GM19025 (cell line): ENCODE results near the gene KBTBD8.

Source experiments
- ATAC-seq: cut with Tn5 transposase; IDR thresholded peaks from one replicate; pipeline ENCODE4 v1.9.1; 2021; ENCODE audit warnings: mild to moderate bottlenecking, low read depth, moderate library complexity; ENCODE audit not compliant: unreplicated experiment

KBTBD8 gene

DNA sequence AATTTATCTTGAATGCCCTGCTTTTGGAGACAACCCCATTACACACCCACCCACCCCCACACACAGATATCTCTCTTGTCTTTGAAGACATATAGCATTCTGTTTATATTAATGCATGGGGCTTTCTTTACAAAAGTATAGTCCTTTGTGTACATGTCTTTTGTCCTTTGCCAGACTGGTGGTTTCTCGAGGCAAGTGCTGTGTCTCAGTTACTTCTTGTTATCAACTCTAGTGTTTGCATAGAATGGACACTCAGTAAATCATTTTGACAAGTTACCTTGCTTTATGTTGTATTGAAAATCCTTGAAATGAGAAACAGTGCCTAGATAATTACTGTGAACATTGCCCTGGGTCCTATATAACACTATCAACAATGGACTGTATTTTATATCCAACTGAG, 33.9 kb downstream of the KBTBD8 start:
- ATAC-seq: no peak

DNA sequence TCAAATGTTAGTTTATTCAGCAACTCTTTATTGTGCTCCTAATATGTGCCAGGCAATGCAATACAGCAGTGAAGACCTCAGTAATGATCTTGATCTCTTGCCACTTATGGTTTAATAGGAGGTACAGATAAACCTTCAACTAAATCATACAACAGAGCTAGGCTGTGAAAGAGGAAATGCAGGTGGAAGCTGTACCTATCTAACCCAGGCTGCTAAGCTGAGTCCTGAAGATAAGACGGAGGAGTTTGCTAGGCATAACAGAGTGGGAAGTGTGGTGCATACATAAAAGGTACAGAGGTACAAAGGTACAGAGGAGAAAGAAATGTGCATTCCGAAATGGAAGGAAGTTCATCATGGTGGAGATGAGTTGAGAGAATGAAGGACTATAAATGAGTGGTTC, 35.0 kb downstream of the KBTBD8 start:
- ATAC-seq: no peak

DNA sequence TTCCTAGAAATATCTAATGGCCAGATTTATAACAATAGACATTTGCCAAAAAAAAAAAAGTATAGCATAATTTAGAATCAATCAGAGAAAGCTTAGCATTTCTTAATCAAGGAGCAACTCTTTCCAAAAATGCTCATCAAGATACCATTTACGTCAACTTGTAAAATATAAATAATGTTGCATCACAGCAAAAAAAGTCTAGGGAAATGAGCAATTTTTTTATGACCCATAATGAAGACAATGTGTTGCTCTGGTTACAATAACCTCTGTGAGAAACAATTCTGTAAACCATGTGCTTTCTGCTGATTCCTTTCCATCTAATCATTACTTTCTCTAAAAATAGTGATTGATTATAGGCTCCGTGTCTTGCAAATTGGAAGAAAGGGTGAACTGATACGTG, 36.3 kb downstream of the KBTBD8 start:
- ATAC-seq: no peak

DNA sequence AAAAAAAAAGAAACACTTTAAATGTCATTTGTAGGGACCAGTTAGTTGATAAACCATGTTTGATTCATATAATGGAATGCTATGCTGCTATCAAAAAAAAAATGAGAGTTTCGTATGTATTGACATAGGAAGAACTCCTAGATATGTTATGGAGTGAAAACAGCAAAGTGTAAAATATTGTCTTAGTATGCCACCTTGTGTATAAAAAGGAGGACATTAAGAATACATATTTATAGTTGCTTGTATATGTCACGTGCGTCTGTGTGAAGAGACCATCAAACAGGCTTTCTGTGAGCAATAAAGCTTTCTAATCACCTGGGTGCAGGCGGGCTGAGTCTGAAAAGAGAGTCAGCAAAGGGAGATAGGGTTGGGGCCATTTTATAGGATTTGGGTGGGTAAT, 39.5 kb downstream of the KBTBD8 start:
- no peak for ATAC-seq

DNA sequence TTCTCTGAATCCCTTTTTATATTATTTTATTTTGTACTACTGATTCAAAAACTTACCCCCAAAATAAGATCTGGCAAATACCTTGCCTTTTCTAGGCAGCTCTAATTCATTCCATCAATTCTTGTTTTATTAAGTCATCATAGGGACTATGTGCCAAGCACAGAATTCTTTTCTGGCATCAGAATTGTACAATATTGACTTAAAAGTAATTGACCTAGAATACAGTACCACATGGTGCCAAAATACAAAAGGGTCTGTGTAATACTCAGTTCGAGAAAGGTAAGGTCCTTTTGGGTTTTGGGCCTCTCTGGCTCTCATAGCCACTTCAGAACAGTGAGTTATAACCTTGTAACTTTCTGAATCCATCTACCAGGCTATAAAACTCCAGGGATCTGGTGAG, 46.2 kb downstream of the KBTBD8 start:
- no peak for ATAC-seq

DNA sequence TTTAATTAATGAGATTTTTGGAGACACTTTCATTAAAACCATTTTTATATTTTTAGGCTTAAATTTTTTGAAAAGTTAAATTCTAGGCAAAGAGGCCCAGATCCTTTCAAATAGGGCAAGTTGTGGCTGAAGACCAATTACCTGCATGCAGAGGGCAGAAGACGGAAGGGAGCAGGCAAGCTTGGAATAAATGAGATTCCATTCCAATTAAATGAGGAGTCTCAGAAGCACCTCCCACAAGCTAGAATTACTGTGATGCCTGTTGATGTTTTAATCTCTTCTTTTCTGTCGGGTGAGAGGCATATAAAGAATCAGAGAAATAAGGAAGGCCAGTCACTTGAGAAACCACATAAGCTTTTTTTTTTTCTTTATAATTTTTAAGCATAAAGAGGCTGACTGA, 46.8 kb downstream of the KBTBD8 start:
- no peak for ATAC-seq

DNA sequence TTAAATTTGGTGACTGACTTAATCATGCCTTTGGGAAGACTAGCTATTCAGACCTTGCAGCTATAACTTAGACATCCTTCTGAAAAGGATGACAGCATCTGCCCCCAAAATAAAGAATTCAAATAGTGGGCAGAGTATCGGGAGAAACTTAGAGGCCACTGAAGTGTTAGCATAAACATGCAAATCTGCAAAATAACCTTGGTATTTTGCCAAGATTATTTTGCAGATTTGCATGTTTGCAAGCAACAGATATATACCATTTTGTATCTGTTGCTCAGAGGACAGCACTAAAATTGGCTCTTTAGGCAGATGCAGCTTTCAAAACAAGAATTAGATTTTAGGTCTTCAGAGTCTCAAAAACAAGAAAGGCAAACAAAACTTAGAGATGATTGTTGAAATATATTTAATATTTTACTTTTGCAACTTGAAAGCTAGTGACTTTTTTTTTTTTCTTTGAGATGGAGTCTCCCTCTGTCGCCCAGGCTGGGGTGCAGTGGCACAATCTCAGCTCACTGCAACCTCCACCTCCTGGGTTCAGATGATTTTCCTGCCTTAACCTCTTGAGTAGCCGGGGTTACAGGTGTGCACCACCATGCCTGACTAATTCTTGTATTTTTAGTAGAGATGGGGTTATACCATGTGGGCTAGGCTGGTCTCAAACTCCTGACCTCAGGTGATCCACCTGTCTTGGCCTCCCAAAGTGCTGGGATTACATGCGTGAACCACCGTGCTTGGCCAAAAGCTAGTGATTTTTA, 47.8 kb downstream of the KBTBD8 start:
- no peak for ATAC-seq

DNA sequence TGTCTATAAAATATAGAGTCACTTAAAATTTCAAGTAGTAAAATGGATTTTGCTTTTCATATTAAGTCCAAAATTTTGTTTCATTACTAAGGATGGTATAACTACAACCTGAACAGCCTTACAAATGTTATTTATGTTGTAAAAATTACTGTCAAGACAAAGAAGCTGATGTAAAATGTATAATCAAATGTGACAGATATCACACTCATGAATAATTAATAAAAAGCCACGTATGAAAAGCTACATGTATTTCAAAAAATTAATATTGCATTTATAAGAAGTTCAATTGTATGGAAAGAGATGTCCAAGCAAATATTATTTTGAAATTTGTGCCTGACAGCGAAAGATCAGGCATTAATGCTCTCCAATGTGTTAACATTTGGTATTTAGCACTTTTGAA, 48.9 kb downstream of the KBTBD8 start:
- ATAC-seq: no peak

DNA sequence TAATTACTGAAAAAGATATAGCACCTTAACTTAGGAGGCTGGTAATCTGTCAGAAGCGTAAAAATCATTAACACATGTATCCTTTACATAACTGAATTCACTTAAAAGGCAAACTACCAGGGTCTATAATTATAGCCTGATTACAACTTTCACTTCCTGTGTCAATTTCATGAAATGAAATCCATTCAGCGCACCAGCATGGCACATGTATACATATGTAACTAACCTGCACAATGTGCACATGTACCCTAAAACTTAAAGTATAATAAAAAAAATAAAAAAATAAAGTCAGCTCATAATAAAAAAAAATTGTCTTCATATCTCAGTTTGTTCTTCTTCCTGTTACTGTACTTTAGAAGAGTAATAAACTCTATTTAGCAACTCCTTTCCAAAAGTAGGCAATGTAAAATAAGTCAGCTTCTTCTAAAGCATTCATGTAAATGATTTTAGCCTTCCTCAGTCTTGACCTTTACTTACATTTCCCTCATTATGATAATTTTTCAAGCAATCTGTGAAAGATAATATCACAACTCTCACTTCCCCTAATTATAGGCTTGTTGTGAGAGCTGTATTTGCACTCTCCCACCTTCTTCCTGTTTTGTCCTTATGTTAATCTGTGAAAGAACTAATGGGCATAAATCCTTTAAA, 50.1 kb downstream of the KBTBD8 start:
- ATAC-seq: peak; percentile 94

DNA sequence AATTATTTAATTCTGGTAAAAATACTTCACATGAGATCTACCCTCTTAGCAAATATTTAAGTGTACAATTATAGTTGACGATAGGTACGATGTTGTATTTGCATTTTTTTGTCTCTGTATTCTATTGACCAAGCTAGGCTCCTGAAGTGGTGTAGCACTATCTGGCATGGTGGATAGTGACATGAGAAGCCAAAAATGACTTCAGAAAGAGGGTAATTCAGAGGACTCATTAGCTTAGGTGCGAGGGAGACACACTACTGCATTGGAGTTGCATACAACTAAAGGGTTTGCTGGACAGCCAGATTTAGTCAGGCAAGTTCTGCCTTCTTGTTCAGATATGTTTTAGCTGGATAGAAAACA, 50.6 kb downstream of the KBTBD8 start:
- peak; percentile 54 for ATAC-seq

DNA sequence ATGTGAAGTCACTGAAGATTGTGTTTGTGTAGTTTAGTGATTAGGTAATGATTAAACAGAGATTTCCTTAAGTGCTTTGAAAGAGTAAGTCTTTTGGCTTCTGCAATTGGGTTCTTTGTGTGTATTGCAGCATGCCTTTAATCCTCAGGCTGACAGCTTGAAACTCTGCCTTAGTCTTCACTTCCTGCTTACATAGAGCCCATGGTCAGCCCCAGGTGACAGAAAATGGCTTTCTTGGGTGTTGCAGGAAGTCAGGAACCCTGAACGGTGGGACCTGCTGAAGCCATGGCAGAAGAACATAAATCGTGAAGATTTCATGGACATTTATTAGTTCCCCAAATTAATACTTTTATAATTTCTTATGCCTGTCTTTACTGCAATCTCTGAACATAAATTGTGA, 61.3 kb downstream of the KBTBD8 start:
- no peak for ATAC-seq
